Kidney epithelial cell (primary cell): ENCODE measurements around the gene CPA4. TPM values are rescaled to one million over a fixed set of nuclear protein-coding genes. Genes with fewer than 3 reads are reported as not detected.
"Not testable (repeated sequence)": the region's sequence is repeated elsewhere in the genome, so short reads cannot be mapped to it uniquely, and the experiment has no call there.

Source experiments
- DNase-seq: peaks from one replicate; pipeline ENCODE4 v3.0.0-alpha.2; 2010; ENCODE audit warnings: low read depth
- H3K27me3 ChIP-seq: 2 replicates; pipeline ENCODE4 v1.6.0; 2011; ENCODE audit warnings: low read length; ENCODE audit not compliant: control insufficient read depth, insufficient read depth
- H3K36me3 ChIP-seq: 2 replicates; pipeline ENCODE4 v1.5.1; 2011; ENCODE audit warnings: low read length; ENCODE audit not compliant: control insufficient read depth, insufficient read depth
- H3K4me3 ChIP-seq: 2 replicates; pipeline ENCODE4 v1.5.1; 2011; ENCODE audit warnings: low read depth, mild to moderate bottlenecking, control low read depth, low read length
- total RNA-seq: library from RNA; depleted of rRNA; stranded (reverse); fragments of >200 nt; gene quantifications from 2 replicates; pipeline ENCODE4 v1.2.3, GENCODE V29; 2015
- TF ChIP-seq, protein P1 (sequence below): IDR thresholded peaks from 2 replicates; pipeline ENCODE4 v1.5.1; 2011; ENCODE audit warnings: mild to moderate bottlenecking, moderate library complexity, low read length, control low read depth, inconsistent platforms; ENCODE audit not compliant: insufficient read depth, poor library complexity, severe bottlenecking

Gene CPA4, protein sequence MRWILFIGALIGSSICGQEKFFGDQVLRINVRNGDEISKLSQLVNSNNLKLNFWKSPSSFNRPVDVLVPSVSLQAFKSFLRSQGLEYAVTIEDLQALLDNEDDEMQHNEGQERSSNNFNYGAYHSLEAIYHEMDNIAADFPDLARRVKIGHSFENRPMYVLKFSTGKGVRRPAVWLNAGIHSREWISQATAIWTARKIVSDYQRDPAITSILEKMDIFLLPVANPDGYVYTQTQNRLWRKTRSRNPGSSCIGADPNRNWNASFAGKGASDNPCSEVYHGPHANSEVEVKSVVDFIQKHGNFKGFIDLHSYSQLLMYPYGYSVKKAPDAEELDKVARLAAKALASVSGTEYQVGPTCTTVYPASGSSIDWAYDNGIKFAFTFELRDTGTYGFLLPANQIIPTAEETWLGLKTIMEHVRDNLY
- total RNA-seq, result 0.14 and 0.25 TPM in 2 replicates

DNA sequence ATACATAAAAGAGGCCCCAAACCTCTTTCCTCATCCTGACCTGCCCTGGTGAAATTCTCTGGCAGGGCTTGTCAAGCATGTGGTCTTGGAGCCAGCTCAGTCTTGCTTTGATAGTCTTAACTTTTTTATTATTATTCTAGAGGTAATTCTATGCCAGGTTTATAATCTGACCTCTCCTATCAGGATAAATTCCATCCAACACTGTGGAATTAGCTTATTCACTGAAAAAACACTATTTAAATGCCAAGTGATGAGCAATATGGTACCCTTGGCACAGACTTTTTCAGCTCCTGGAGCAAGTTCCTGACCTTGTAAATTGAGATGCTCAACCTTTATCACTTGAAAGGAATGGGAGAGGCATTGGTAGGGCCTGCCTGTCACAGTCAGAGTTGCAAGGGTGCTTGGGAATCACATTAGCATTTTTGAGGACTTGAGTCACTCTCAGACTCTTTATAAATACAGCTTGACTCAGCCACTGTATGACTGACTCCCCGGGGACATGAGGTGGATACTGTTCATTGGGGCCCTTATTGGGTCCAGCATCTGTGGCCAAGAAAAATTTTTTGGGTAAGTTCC is at the start of gene CPA4:
TSS of gene CPA4 (plus strand) at position 480 of the 576 bp plus-strand sequence. CDS start at position 500, 20 bp downstream.
- peak; percentile 89 for DNase-seq
- TF ChIP-seq, protein P1, sequence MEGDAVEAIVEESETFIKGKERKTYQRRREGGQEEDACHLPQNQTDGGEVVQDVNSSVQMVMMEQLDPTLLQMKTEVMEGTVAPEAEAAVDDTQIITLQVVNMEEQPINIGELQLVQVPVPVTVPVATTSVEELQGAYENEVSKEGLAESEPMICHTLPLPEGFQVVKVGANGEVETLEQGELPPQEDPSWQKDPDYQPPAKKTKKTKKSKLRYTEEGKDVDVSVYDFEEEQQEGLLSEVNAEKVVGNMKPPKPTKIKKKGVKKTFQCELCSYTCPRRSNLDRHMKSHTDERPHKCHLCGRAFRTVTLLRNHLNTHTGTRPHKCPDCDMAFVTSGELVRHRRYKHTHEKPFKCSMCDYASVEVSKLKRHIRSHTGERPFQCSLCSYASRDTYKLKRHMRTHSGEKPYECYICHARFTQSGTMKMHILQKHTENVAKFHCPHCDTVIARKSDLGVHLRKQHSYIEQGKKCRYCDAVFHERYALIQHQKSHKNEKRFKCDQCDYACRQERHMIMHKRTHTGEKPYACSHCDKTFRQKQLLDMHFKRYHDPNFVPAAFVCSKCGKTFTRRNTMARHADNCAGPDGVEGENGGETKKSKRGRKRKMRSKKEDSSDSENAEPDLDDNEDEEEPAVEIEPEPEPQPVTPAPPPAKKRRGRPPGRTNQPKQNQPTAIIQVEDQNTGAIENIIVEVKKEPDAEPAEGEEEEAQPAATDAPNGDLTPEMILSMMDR, result no peak

DNA sequence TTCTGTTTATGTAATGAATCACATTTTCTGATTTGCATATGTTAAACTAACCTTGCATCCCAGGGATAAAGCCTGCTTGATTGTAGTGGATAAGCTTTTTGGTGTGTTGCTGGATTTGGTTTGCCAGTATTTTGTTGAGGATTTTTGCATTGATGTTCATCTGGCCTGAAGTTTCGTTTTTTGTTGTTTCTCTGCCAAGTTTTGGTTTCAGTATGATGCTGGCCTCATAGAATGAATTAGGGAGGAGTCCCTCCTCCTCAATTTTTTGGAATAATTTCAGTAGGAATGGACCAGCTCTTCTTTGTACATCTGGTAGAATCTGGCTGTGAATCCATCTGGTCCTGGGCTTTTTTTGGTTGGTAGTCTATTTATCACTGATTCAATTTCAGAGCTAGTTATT is 49.5 kb upstream of the CPA4 start:
- not testable (repeated sequence) for H3K27me3 ChIP-seq, DNase-seq, H3K36me3 ChIP-seq, H3K4me3 ChIP-seq

More for the DNA sequence above, at the start of gene CPA4:
- no peaks in the 10 kb centered on the region for H3K27me3 ChIP-seq
- no peak within 1 kb of the TSS for H3K4me3 ChIP-seq
- no peaks in the 10 kb centered on the region for H3K36me3 ChIP-seq

DNA sequence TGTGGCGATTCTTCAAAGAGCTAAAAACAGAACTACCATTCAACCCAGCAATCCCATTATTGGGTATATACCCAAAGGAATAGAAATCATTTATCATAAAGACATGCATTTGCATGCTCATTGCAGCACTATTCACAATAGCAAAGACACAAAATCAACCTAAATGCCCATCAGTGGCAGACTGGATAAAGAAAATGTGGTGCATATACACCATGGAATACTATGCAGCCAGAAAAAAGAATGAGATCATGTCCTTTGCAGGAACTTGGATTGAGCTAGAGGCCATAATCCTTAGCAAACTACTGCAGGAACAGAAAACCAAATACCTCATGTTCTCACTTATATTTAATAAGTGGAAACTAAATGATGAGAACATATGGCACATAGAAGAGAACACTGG is 46.5 kb upstream of the CPA4 start:
- not testable (repeated sequence) for H3K36me3 ChIP-seq, H3K4me3 ChIP-seq, DNase-seq, H3K27me3 ChIP-seq

DNA sequence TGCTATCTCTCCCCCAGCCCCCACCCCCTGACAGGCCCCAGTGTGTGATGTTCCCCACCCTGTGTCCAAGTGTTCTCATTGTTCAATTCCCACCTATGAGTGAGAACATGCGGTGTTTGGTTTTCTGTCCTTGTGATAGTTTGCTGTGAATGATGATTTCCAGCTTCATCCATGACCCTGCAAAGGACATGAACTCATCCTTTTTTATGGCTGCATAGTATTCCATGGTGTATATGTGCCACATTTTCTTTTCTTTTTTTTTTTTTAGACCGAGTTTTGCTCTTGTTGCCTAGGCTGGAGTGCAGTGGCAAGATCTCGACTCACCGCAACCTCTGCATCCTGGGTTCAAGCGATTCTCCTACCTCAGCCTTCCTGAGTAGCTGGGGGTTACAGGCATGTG is 44.1 kb upstream of the CPA4 start:
- H3K27me3 ChIP-seq, H3K36me3 ChIP-seq, H3K4me3 ChIP-seq, DNase-seq: not testable (repeated sequence)

DNA sequence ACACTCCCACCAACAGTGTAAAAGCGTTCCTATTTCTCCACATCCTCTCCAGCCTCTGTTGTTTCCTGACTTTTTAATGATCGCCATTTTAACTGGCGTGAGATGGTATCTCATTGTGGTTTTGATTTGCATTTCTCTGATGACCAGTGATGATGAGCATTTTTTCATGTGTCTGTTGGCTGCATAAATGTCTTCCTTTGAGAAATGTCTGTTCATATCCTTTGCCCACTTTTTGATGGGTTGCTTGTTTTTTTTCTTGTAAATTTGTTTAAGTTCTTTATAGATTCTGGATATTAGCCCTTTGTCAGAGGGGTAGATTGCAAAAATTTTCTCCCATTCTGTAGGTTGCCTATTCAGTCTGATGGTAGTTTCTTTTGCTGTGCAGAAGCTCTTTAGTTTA is 43.3 kb upstream of the CPA4 start:
- H3K4me3 ChIP-seq, H3K27me3 ChIP-seq, DNase-seq, H3K36me3 ChIP-seq: not testable (repeated sequence)

DNA sequence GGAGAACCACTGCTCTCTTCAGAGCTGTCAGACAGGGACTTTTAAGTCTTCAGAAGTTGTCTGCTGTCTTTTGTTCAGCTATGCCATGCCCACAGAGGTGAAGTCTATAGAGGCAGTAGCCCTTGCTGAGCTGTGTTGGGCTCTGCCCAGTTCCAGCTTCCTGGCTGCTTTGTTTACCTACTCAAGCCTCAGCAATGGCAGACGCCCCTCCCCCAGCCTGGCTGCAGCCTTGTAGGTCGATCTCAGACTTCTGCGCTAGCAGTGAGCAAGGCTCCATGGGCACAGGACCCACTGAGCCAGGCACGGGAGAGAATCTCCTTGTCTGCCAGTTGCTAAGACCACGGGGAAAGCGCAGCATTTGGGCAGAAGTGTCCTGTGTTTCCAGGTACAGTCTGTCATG is 38.4 kb upstream of the CPA4 start:
- TF ChIP-seq, protein P1, result no peak
- Histone ChIP-seq H3K4me3 (no peak overlapping the region), H3K36me3 (no peaks in the 10 kb centered on the region), H3K27me3 (no peaks in the 10 kb centered on the region)
- no peak for DNase-seq

DNA sequence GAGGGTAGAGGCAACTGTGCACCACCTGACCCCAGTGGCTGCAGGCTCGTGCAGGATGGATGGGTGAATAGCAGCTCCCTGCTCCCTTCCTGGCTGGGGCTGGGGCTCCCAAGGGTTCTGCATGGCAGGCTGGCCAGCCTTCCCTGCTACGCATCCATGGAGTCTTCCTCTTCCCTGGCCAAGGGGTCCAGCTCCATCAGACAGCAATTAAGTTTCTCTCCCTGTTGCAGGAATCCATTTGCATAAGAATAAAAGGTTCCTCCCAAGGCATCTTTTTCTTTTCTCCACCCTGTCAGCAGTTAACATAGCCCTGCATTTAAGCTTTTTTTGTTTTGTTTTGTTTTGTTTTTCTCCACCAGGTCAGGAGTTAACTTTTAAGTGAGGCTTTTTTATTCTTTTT is 36.3 kb upstream of the CPA4 start:
- Histone ChIP-seq H3K36me3 (no peaks in the 10 kb centered on the region), H3K4me3 (no peak overlapping the region), H3K27me3 (no peaks in the 10 kb centered on the region)
- TF ChIP-seq, protein P1, result no peak
- no peak for DNase-seq
